ENCODE data around the gene TMEM134.
A peak's percentile ranks its signal among the peaks of the same experiment; 100 is the strongest.
"Not testable (repeated sequence)": the region's sequence is repeated elsewhere in the genome, so short reads cannot be mapped to it uniquely, and the experiment has no call there.

The TMEM134 gene

GRCh38 chr11:67482275-67482826 lies 13.3 kb upstream of the TMEM134 start:
- no peak for TF ChIP-seq CTCF (IDR thresholded peaks at IDR 0.05)
- Mint-ChIP-seq H3K36me3 (ENCODE audit: low read depth) (peaks cover 7% of the 10 kb centered on the region), H3K4me1 (peaks cover 41% of the 10 kb centered on the region), H3K9me3 (peaks cover 13% of the 10 kb centered on the region), H3K27me3 (ENCODE audit: low read depth, poor library complexity) (peaks cover 24% of the 10 kb centered on the region), H3K4me3 (peak overlapping the region; percentile 86), H3K27ac (no peak overlapping the region)
- DNase-seq = no peak

- H3K36me3 Mint-ChIP-seq (ENCODE audit: low read depth); H3K4me3 Mint-ChIP-seq; DNase-seq; H3K27ac Mint-ChIP-seq: not testable (repeated sequence)
- Mint-ChIP-seq H3K9me3 (peaks cover 19% of the 10 kb centered on the region), H3K27me3 (ENCODE audit: low read depth, poor library complexity) (peaks cover 21% of the 10 kb centered on the region), H3K4me1 (peaks cover 11% of the 10 kb centered on the region)
These were observed 8.4 kb upstream of the TMEM134 start for GRCh38 chr11:67477344-67478050.

GRCh38 chr11:67476692-67477091 lies 7.6 kb upstream of the TMEM134 start:
- not testable (repeated sequence) for DNase-seq; H3K36me3 Mint-ChIP-seq (ENCODE audit: low read depth); H3K4me3 Mint-ChIP-seq; H3K4me1 Mint-ChIP-seq; H3K27ac Mint-ChIP-seq
- H3K9me3 Mint-ChIP-seq = peaks cover 19% of the 10 kb centered on the region
- peaks cover 22% of the 10 kb centered on the region for H3K27me3 Mint-ChIP-seq (ENCODE audit: low read depth, poor library complexity)

- Mint-ChIP-seq H3K4me1 (peaks cover 21% of the 10 kb centered on the region), H3K36me3 (ENCODE audit: low read depth) (no peaks in the 10 kb centered on the region), H3K9me3 (peaks cover 14% of the 10 kb centered on the region), H3K27ac (no peak overlapping the region), H3K27me3 (ENCODE audit: low read depth, poor library complexity) (peaks cover 12% of the 10 kb centered on the region), H3K4me3 (no peak overlapping the region)
- no peak for TF ChIP-seq CTCF (IDR thresholded peaks at IDR 0.05)
- no peak for DNase-seq
These were observed 3.8 kb upstream of the TMEM134 start for GRCh38 chr11:67472882-67473281.

GRCh38 chr11:67470337-67471002 lies 1.4 kb upstream of the TMEM134 start:
- TF ChIP-seq CTCF (IDR thresholded peaks at IDR 0.05) = no peak
- Mint-ChIP-seq H3K27me3 (ENCODE audit: low read depth, poor library complexity) (peaks cover 9% of the 10 kb centered on the region), H3K4me1 (peaks cover 29% of the 10 kb centered on the region), H3K27ac (peak overlapping the region; percentile 32), H3K36me3 (ENCODE audit: low read depth) (peaks cover under 1% of the 10 kb centered on the region), H3K9me3 (no peaks in the 10 kb centered on the region), H3K4me3 (no peak overlapping the region)
- no peak for DNase-seq

- peak overlapping the region; percentile 67 for H3K4me3 Mint-ChIP-seq
- peaks cover 34% of the 10 kb centered on the region for H3K4me1 Mint-ChIP-seq
- no peak overlapping the region for H3K27ac Mint-ChIP-seq
- no peak for TF ChIP-seq CTCF (IDR thresholded peaks at IDR 0.05)
- H3K27me3 Mint-ChIP-seq (ENCODE audit: low read depth, poor library complexity) = peaks cover 9% of the 10 kb centered on the region
- H3K36me3 Mint-ChIP-seq (ENCODE audit: low read depth) = peaks cover 4% of the 10 kb centered on the region
- H3K9me3 Mint-ChIP-seq = no peaks in the 10 kb centered on the region
- no peak for DNase-seq
These were observed 409 bp upstream of the TMEM134 start for GRCh38 chr11:67469508-67469811.

- peaks cover 34% of the 10 kb centered on the region for H3K4me1 Mint-ChIP-seq
- H3K4me3 Mint-ChIP-seq = peak overlapping the region; percentile 89
- peak overlapping the region; percentile 95 for H3K27ac Mint-ChIP-seq
- no peaks in the 10 kb centered on the region for H3K9me3 Mint-ChIP-seq
- H3K27me3 Mint-ChIP-seq (ENCODE audit: low read depth, poor library complexity) = peaks cover 9% of the 10 kb centered on the region
- no peak for TF ChIP-seq CTCF (IDR thresholded peaks at IDR 0.05)
- H3K36me3 Mint-ChIP-seq (ENCODE audit: low read depth) = peaks cover 4% of the 10 kb centered on the region
- no peak for DNase-seq
These were observed 644 bp downstream of the TMEM134 start for GRCh38 chr11:67468456-67468758.
